Right atrium auricular region (tissue), 2 donors: ENCODE measurements around the gene STPG4. TPM values are rescaled to one million over a fixed set of nuclear protein-coding genes. Genes with fewer than 3 reads are reported as not detected.

Source experiments
- DNase-seq: peaks from one replicate; pipeline ENCODE4 v3.0.0-alpha.2; 2019; ENCODE audit warnings: low spot score
- H3K27ac ChIP-seq, 2 donors: fragments of 200-600 bp; sonication (generic); 1 replicate in 1 of 2; 2 replicates in 1 of 2; pipeline ENCODE4 v1.5.1; 2016 to 2019
- H3K27me3 ChIP-seq, 2 donors: fragments of 200-600 bp; sonication (generic); one replicate each; pipeline versions ENCODE4 v1.5.1 to v1.6.0; 2017 to 2019
- H3K36me3 ChIP-seq: fragments of 200-600 bp; sonication (generic); one replicate; pipeline ENCODE4 v1.5.1; 2016
- H3K4me1 ChIP-seq, 2 donors: fragments of 200-600 bp; sonication (generic); one replicate each; pipeline versions ENCODE4 v1.5.1 to v1.6.0; 2017 to 2019
- H3K4me3 ChIP-seq, 2 donors: fragments of 200-600 bp; sonication (generic); 1 replicate in 1 of 2; 2 replicates in 1 of 2; pipeline ENCODE4 v1.5.1; 2017 to 2019; ENCODE audit warnings: mild to moderate bottlenecking in 1 of 2, moderate library complexity in 1 of 2
- H3K9me3 ChIP-seq, 2 donors: fragments of 200-600 bp; sonication (generic); one replicate each; pipeline ENCODE4 v1.5.1; 2019
- total RNA-seq, 2 donors: library from RNA; depleted of rRNA; stranded (reverse); fragments of >200 nt; gene quantifications; one replicate each; pipeline ENCODE4 v1.1.0, GENCODE V29; 2016
- TF ChIP-seq, protein P1 (sequence below), 2 donors: fragments of 200-600 bp; sonication (generic); IDR thresholded peaks; one replicate each; pipeline ENCODE4 v1.5.1; 2019; ENCODE audit warnings: antibody characterized with exemption in 2 of 2

STPG4 gene
- total RNA-seq, 2 donors from 2014 or later, result not detected

GRCh38 chr2:47073217-47073616, 81.9 kb downstream of the STPG4 start:
- Histone ChIP-seq H3K4me1 (peaks cover 0 to 95% of the 10 kb centered on the region in 2 donors), H3K27me3 (no peaks in the 10 kb centered on the region), H3K4me3 (no peak overlapping the region), H3K36me3 (no peaks in the 10 kb centered on the region), H3K27ac (peak overlapping the region; percentile 88 to 93), H3K9me3 (no peaks in the 10 kb centered on the region)
- TF ChIP-seq, protein P1, sequence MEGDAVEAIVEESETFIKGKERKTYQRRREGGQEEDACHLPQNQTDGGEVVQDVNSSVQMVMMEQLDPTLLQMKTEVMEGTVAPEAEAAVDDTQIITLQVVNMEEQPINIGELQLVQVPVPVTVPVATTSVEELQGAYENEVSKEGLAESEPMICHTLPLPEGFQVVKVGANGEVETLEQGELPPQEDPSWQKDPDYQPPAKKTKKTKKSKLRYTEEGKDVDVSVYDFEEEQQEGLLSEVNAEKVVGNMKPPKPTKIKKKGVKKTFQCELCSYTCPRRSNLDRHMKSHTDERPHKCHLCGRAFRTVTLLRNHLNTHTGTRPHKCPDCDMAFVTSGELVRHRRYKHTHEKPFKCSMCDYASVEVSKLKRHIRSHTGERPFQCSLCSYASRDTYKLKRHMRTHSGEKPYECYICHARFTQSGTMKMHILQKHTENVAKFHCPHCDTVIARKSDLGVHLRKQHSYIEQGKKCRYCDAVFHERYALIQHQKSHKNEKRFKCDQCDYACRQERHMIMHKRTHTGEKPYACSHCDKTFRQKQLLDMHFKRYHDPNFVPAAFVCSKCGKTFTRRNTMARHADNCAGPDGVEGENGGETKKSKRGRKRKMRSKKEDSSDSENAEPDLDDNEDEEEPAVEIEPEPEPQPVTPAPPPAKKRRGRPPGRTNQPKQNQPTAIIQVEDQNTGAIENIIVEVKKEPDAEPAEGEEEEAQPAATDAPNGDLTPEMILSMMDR (IDR thresholded peaks at IDR 0.05), result no peak
- DNase-seq, result no peak

GRCh38 chr2:47072728-47073191, 82.3 kb downstream of the STPG4 start:
- Histone ChIP-seq H3K4me1 (peaks cover 0 to 98% of the 10 kb centered on the region in 2 donors), H3K36me3 (no peaks in the 10 kb centered on the region), H3K9me3 (no peaks in the 10 kb centered on the region), H3K27ac (peak overlapping the region; percentile 88 to 93), H3K4me3 (no peak overlapping the region), H3K27me3 (no peaks in the 10 kb centered on the region)
- TF ChIP-seq, protein P1 (IDR thresholded peaks at IDR 0.05), result no peak
- no peak for DNase-seq

DNA sequence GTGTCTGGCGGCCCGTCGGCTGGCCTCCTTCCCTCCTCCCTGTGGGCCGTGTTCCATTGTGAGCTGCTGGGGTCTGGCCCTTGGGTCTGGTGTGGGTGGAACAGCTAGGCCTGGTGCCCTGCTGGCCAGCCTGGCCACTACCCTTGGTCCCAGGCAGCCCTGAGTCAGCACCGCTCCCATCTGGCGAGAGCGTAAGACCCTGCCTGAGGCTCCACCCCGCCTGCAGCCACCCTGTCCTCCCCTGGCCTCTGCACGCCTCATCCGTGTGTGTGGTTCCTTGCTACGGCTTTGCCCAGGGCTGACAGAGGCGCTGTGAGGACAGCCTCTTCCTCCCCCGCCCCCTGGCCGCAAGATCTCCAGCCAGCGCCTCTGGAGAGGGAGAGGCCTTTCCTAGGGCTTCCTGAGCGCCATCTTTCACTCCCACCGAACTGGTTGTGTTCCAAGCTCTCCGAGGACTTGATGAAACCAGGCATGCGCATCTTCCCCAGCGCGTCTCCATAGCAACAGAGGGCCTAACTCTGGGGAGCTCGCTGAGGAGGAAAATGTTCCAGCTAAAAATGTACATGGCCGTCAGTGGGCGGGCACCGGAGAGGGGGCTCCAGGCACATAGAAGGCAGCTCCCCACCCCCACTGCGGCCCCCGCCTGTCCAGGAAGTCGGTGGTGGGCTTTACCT, 83.0 kb downstream of the STPG4 start:
- DNase-seq, result peak; percentile 93
- H3K36me3 ChIP-seq, result no peaks in the 10 kb centered on the region
- peaks cover 0 to 98% of the 10 kb centered on the region in 2 donors for H3K4me1 ChIP-seq
- H3K4me3 ChIP-seq, result no peak overlapping the region
- peak overlapping the region; percentile 88 to 93 for H3K27ac ChIP-seq
- no peaks in the 10 kb centered on the region for H3K27me3 ChIP-seq
- no peaks in the 10 kb centered on the region for H3K9me3 ChIP-seq
- TF ChIP-seq, protein P1 (IDR thresholded peaks at IDR 0.05), result peak in 1 of 2 donors; percentile 43

GRCh38 chr2:47070920-47071824, 83.9 kb downstream of the STPG4 start:
- TF ChIP-seq, protein P1 (IDR thresholded peaks at IDR 0.05), result no peak
- H3K4me1 ChIP-seq, result peaks cover 0 to 98% of the 10 kb centered on the region in 2 donors

DNA sequence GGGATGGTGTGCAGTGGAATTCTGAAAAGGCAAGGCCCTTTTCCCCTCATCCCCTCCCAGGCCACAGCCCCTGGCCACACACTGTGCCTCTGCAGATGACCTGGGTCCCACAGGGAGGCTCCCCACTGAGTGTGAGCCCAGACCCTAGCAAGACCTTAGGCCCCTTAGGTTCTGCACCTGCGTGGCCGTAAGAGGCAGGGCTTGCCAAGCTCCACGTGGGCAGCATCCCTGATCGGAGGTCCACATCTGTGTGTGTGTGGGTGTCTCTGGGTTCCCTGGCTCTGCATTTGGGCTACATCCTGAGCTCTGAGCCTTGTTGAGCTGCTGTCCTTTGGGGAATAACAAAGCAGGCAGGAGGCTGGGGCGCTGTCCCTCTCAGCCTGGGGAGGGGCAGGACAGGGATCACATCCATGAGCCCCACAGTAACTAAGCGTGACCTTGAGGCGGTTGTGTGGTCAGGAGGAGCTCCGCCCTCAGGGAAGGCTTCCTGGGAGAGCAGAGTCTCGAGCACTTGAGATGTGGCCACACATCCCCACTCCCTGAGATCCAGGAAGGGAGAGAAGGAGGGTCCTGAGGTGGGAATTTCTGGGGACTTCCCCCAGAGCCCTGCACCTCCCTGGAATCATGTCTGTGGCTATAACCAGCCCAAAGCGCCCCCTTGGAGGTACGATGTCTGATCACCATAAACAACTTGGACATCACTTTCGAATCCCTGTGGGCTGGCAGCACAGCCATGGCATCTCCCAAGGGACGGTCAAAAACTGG, 84.8 kb downstream of the STPG4 start:
- H3K4me1 ChIP-seq, result peaks cover 0 to 98% of the 10 kb centered on the region in 2 donors

More at GRCh38 chr2:47070920-47071824, 83.9 kb downstream of the STPG4 start:
- peak; percentile 95 for DNase-seq
- Histone ChIP-seq H3K36me3 (no peaks in the 10 kb centered on the region), H3K9me3 (no peaks in the 10 kb centered on the region), H3K27me3 (no peaks in the 10 kb centered on the region), H3K4me3 (no peak overlapping the region), H3K27ac (peak overlapping the region; percentile 88 to 93)

More for the DNA sequence above, 84.8 kb downstream of the STPG4 start:
- Histone ChIP-seq H3K27me3 (no peaks in the 10 kb centered on the region), H3K4me3 (no peak overlapping the region), H3K36me3 (no peaks in the 10 kb centered on the region), H3K9me3 (no peaks in the 10 kb centered on the region), H3K27ac (peak overlapping the region; percentile 88 to 93)
- TF ChIP-seq, protein P1 (IDR thresholded peaks at IDR 0.05), result no peak
- DNase-seq, result no peak
